Measurements from ENCODE around the gene NKD1.

Gene NKD1

GRCh38 chr16:50634090-50634489 is 85.9 kb downstream of the NKD1 start:
- DNase-seq: no peak

GRCh38 chr16:50634947-50635346 is 86.8 kb downstream of the NKD1 start:
- DNase-seq: no peak

DNA sequence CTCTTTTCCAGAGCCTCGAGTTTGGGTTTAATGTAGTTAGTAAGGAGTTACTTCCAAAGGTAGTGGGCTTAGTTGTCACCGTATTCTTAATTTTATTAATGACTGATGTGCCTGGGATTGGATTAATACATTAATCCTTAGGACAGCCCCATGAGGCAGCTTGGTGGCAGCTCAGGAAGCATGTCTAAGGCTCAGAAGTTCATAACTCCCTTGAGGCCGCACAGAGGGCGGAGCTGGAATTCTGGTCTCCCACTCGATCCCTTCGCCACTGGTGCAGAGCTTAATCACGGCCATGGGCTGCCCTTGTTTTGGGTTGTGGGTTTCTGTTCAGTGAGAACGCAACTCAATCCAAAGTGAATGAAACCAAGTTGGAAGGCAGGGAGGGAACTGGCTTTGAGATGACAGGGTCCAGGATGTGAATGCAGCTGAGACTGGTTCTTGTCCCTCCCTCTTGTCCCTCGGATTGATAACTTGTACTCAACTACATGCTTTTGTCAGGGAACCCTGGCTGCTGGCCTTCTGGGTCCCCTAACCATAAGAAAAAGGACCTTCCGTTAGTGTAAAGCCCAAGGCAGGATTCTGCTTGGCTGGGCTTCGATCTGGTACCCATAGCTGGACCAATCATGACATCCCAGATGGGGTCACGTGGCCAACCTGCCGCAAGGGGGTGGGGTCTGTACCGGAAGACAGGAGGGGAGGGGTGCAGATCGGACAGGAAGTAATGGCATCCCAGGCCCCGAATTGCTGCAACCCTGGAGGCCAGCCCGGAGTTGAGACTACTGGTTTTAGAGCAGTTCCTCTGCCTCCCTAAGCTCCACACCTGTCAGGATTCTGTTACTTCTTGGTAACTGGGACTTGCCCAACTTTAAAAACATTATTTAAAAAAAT is 87.6 kb downstream of the NKD1 start:
- DNase-seq: no peak

GRCh38 chr16:50636753-50637374 is 88.7 kb downstream of the NKD1 start:
- DNase-seq: no peak

DNA sequence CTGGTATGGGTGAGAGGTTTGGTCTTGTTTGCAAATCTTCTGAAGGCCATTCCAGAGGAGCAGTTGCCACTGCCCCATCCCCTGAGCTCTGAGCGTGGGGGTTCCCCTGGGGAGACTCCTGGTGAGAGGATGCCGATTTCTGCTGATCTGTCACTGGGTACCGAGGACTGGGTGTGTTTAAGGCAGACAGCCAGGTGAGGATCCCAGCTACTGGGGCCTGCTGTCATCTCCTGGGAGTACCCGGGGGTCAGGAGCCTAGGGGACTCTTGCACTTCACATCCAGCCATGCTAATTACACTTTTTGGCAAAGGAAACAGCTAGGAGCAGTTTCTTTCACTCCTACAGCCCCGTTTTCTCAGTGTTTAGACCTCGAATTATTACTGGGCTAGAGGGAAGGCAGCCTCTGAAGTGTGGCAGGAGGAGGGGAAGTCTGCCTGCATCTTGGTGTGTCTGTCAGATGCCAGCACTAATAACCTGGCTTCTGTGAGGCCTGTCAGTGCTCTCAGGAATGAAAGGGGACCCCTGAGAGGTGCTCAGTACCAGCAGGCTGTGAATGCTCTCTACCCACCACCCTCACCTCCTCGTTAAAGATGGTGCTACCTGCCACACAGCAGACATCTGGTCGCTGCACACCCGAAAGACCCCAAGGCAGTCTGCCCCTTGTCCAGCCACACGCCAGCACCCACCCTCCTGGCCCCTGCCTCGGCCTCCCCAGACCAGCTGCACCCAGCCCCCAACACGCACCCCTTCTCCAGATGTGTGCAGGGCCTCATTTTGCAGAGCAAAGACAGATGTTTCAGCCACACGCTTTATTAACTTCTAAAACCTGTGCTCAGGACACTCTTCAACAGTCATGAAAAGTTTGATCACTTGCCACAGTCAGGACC is 89.8 kb downstream of the NKD1 start:
- no peak for DNase-seq

DNA sequence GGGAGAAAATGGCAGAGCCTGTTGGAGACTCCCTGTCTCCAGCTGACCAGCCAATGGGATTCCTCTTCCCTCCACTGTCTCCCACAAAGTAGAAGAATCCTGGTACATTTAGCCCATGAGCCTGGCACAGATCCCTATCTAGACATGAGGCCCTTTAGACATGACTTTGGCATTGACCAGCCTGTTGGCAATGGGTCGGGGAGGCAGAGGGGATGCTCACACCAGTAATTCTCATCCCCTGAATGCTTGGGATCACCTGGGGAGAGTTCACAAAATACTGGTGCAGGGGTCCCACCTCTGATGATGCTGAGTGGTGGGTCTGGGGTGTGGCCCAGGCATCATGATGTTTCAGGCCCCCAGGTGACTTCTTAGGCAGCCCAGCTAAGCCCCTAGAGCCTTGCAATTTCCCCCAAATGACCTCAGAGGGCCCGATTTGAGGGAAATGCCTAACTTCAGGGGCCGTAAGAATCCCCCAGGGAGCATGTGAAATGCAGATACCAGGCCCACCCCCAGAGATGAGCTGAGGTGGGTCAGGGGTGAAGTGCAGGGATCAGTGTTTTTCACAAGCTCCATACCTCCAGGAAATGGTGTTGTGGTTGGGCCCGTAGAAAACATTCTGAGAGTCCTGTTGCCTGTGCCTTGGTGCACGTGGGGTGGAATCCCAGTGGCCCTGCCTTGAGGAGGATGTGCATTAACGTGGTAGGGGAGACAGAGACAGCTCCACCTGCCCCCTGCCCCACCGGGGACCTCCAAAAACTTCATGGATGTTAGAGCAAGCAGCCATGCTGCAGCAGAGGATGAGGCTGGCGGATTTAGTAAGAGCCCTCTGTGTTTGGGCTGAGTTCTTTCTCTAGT is 90.8 kb downstream of the NKD1 start:
- no peak for DNase-seq

- no peak for DNase-seq
These were observed 92.2 kb downstream of the NKD1 start for GRCh38 chr16:50640391-50640790.

DNA sequence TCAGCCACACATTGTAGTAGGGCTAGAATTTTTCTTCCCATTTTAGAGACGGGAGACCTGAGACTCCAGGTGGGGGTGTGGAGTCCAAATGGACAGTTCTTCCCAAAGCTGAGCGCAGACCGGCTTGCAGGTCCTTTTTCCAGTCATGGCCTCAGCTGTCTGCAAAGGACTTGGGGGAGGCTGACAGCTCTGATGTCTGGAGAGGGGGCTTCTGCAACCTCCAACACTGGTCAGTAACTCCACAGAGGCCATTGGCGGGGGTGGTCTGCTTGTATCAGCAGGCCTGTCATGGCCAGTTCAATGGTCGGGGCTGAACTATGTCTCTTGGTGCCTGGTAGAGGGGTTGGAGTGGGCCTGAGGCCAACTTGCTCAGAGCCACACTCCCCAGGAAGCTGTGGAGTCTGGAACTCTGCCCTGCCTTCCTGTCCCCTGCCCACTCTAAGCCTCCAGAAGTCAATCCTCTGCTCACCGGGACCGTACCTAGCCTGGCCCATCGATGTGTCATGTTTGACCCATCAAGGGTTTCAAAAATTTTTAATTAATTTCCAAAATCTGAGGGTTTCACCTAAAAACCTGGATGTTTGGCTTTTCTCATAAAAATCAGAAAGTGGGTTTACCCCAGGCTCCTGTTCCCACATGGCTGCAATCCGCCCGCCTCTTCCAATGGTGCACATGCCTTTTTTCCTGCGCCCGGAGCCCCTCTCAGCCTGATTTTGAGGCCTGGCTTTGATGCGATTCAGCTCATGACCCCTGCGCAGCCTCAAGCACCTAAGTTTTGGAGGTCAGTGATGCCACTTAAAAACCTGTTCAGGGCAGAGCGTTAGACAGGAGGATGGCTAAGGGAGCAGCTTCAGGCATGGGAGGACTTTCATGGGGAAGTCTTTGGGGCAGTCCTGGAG is 93.0 kb downstream of the NKD1 start:
- DNase-seq: no peak

GRCh38 chr16:50641818-50642187 is 93.6 kb downstream of the NKD1 start:
- DNase-seq: no peak

GRCh38 chr16:50642349-50642748 is 94.2 kb downstream of the NKD1 start:
- DNase-seq: no peak

DNA sequence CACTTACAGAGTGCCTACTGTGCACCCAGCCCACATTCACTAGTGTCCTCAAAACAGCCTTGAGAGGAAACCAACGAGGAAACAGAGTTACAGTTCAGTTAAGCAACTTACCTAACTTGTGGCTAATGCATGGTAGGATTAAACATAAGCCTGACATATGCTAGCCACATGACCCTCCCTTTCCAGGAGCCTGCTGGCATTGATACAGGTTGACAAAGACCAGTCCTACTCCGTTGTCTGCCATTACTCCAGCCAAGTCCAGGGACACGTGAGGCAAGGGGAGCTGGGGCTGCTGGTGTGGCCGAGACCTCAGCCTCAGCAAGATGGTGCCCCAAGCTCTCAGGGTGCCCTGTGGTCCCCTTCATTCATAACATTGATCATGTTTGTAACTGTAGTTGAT is 95.0 kb downstream of the NKD1 start:
- no peak for DNase-seq

DNA sequence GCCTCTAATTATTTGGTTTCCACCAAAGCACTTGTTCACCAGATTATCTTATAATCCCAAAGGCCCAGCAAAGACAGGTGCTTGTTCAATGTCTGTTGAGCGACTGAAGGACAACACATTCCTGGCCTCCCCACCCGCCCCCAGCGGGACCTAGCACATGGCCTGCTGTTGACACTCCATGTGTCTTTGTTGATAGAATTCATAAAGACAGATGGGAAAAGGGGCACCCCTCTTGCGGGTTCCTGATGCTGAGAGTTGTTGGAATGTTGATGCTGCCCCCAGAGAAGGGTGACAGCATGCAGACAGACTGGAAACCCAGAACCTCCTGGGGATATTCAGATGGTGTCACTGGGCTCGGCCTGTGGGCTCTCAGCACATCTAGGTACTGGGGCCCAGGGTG is 96.0 kb downstream of the NKD1 start:
- DNase-seq: no peak

- DNase-seq: no peak
These were observed 96.5 kb downstream of the NKD1 start for GRCh38 chr16:50644729-50645128.

DNA sequence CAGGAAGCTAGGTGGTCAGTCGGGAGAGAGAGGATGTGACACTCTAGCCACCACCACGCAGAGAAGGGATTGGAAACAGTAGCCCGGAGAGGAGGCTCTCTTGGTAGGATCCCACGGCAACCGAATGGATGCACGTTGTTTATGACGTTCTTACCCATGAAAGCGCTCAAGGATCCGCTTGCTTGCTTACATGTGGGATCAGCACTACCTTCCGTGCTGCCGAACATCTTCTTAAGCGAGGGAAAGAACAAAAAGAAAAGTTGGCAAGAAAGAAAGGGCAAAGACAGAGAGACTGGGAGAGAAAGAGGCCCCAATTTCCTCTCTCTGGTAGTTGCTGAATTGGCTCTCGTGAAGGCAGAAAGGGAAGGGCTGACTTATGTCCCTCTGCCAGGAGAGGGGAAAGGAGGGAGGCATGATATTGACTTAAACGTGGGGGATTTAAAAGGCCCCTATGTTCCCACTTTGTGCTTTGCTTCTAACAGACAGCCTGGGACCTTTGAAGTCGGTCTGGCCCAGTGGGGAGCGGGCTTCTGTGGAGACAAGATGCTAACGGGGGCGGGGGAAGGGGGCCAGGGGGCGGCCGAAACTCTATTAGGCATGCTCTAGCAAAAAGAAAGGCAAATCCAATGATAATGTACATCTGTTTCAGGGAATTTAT is 97.5 kb downstream of the NKD1 start:
- no peak for DNase-seq

GRCh38 chr16:50646345-50646744 is 98.1 kb downstream of the NKD1 start:
- DNase-seq: no peak

DNA sequence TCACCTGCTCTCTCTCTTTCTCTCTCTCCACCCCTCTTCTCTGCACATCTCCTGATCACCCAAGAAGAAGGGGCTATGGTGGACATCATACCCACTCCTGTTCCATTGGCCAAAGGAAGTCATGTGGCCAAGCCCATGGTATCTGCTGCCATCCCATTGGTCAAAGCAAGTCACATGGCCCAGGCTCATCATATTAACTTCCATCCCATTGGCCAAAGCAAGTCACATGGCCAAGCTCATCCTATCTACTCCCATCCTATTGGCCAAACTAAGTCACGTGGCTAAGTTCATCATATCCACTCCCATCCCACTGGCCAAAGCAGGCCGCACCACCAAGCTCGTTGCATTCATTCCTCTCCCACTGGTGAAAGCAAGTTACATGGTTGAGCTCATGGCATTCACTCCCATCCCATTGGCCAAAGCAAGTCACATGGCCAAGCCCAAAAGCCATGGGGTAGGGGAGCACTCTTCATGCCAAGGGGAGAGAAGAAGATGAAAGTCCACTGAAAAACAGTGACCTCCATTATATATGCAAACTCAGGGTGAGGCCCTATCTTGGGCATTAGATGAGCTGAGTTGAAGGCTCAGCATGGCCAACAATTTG is 103.7 kb downstream of the NKD1 start:
- DNase-seq: no peak

DNA sequence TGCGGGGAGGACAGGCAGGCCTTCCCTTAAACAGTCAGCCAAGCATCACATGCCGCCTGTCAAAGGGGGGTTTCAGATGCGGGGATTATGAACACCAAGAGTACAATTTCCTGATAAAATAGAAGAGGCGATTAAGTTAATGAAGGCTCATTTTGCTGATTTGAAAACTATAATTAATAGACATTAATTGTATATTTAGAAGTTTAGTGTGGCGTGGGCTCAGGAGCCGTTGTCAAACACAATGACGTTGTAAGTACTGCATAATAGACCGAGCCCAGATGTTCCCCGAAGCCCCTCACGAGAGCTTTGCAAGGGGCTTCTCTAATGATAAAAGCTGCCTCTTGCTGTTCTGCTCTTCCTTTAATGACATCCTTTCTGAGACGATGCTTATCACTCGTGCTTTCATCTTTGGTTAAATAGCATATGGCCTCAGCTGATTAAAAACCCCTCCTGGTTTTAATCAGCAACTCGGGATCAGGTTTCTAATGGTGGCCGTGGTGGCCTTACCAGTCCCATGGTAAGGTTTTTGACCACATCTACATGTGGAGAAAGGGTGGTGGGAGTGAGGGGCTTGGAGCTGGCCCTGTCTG is 104.7 kb downstream of the NKD1 start:
- no peak for DNase-seq

GRCh38 chr16:50653633-50654519 is 105.7 kb downstream of the NKD1 start:
- no peak for DNase-seq

GRCh38 chr16:50655558-50656055 is 107.4 kb downstream of the NKD1 start:
- no peak for DNase-seq

Data from activated CD4-positive, alpha-beta T cell treated with anti-CD3 and anti-CD28 coated beads for 4 hours (primary cell).